HG03025 (cell line): ENCODE results near the gene ISG20.
A peak's percentile ranks its signal among the peaks of the same experiment; 100 is the strongest.

ENCODE experiments used
- ATAC-seq: cut with Tn5 transposase; IDR thresholded peaks from one replicate; pipeline ENCODE4 v1.9.1; 2021; ENCODE audit warnings: mild to moderate bottlenecking, moderate library complexity; ENCODE audit not compliant: unreplicated experiment, low FRiP score

ISG20 gene

DNA sequence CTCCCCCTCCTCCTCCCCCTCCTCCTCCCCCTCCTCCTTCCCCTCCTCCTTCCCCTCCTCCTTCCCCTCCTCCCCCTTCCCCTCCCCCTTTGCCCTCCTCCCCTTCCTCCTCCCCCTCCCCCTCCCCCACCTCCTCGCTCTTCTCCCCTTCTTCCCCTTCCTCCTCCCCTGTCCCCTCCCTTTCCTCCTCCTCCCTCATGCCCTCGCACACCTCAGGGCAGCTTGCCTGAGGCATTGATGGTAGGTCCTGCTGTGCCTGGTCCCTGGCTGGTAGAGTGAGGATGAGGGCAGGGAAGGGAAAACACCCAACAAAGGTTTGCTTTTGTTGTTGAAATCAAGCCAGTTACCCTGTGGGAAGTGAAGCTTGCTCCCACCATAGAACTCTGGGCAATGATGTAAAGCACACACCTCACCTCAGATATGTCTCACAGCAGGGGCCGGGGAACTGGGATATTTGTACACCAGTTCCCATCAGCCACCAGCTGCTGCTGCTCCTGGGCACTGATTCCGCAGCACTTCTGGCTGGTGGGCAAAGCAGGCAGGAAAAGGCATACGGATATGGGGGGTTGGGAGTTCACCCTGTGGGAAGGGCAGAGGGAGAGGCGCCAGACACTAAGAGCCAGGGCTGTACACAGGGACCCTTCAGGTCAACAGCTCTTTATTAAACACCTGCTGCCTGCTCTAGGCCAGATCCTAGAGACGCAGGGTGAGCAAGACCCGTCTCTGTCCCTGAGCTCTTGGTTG lies 13.8 kb downstream of the ISG20 start:
- no peak for ATAC-seq

DNA sequence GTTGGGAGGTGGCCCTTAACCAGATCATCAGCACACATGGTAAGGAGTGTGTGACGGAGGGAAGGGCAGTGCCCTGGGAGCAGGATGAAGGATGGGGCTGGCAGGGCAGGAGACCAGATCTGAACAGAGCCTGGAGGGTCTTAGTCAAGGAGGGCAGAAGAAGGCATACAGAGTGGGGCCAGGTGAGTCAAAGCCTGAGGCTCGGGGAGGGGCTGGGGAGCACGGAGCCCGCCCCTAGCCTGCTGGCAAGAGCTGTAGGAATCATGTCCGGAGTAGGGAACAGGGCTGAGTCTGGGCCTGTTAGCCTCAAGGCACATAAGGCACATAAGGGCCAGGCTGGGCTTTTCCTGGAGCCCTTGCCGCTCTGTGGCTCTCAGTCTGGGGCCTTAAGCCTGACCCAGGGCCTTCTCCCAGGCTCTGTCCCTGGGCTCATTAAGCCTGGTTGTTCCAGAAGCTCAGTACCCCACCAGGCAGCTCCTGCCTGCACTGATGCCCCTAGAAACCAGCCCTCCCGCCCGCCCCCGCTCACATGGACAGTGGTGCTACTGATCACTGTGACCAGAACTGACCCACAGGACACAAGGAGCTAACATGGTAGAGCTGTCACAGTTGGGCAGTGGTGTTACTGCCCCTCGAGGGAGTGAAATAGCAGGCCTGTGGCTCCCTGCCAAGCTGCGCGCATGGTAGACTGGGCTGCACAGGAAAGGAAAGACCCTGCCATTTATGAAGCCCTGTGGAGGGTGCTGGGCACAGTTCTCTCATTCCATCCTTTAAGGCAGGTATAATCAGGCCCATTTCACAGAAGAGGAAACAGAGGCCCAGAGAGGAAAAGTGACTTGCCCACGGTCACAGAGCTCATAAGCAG lies 14.6 kb downstream of the ISG20 start:
- no peak for ATAC-seq

DNA sequence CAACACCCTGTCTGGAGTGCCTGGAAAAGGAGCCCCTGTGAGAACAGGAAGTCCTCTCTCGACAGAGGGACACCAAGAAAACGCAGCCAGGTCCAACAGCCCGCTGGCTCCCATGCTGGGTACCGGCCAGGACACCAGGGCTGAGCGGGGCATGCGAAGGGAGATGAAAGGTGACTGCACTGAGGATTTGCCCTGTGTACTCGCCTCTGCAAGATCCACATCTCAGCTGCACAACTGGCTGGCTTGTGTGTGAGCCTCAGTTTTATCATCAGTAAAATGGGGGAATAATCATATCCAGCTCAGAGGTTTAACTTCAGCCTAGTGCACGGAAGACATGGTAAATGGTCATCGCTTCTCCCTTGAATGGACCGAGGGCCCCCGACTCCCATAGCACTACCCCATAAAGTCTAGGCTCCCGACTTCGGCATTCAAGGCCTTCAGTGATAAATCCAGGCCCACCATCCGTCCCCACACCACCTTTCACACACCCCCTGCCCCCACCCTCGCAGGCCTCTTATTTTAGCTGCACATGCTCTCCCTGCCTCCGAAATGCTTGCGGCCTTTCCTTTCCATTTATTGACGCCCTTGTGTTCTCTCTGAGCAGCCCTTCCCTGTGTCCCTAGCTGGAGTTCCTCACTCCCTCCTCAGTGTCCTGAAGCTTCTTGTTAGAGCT lies 15.8 kb downstream of the ISG20 start:
- ATAC-seq: no peak

DNA sequence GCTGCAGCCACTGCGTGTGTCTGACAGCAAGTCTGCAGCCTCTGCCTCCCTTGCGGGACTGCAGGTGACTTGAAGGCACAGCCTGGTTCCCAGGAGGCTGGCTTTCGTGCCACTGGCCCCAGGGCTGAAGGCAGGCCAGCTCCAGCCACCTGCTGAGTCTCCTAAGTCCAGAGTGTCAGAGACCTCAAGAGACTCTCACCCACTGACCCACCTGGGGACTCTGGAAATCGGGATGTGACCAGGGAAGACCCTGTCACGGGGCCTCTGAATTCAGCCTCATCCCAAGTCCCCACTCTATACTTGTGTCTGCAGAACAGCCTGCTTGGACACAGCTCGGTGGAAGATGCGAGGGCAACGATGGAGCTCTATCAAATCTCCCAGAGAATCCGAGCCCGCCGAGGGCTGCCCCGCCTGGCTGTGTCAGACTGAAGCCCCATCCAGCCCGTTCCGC lies 16.3 kb downstream of the ISG20 start:
- no peak for ATAC-seq

DNA sequence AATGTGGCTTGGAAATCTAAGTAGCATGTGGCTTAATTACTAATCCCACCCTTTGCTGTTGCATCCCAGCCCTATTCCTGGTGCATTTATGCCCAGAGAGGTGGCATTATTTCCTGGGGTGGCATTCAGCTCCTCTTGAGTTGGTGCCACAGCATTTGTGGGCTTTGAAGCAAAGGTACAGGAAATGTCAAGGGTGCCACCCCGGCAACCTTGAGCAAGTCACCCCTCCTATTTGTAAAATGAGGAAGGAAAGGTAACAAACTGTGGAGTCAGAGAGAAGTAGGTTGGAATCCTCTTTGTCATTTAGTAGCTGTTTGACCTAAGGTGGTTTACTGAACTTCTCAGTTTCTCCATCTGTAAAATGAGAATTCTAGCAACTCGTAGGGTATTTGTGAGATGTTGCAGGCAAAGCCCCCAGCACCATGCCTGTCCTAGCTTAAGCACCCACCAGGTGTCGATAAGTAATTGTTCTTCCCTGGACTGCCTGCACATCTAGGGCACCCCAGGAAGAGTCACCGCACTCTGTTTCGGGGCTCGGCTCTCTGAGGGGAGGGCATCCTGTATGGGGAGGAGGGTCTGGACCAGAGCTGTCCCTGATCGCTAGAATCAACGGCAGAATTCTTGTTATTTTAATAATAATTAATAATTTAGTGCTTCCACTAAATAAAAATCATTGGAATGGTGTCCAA lies 17.1 kb downstream of the ISG20 start:
- ATAC-seq: no peak

DNA sequence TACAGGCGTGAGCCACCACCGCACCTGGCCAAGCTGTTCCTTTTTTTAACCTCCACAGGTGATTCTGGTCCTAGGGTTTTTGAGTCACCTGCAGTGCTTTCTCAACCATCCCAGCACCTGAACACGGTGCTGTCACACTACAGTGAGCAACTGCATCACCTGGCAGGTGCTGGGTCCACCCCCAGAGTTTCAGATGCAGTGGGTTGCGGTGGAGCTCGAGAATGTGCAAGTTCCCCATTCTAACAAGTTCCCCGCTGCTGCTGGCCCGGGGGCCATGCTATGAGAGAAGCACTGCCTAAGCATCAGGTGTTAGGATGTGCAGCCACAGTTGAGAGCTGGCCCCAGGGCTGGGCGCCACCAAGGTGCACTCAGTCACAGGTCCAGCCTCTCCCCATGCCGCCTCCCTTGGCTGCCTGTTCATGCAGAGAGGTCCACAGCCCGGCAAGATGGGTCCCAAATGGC lies 18.0 kb downstream of the ISG20 start:
- ATAC-seq: peak; percentile 91

DNA sequence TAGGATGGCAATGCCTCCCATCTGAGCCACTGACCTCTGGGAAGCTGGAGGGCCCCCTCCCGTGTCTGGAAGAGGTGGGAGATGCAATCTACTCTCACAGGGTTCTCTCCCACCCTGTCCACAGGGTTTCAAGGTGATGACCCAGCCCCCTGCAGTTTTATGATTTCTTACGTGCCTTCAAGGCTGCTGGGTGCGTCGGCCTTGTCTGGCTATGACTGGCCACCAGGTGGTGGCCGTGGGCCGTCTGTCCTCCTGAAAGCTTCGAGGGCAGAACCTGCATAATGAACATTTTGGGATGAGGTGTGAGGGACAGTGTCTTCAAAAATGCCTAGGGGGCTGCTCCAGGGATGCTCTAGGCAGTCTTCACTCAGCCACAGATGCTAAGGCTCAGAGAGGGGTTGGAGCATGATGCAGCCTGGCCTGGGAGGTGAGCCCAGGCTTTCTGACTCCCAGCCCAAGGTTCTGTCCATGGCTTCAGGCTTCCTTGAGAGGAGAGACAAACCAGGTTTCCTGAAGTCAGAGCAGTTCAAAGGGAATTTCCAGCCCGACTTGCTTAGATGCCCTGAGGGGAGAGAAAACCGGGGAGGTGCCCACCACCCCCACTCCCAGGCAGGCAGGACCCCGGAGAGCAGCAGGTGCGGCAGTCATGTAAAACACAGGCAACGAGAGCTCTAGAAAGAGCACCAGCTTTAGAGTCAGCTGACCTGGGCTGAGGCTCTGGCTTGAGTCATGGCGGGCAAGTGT lies 18.7 kb downstream of the ISG20 start:
- no peak for ATAC-seq

DNA sequence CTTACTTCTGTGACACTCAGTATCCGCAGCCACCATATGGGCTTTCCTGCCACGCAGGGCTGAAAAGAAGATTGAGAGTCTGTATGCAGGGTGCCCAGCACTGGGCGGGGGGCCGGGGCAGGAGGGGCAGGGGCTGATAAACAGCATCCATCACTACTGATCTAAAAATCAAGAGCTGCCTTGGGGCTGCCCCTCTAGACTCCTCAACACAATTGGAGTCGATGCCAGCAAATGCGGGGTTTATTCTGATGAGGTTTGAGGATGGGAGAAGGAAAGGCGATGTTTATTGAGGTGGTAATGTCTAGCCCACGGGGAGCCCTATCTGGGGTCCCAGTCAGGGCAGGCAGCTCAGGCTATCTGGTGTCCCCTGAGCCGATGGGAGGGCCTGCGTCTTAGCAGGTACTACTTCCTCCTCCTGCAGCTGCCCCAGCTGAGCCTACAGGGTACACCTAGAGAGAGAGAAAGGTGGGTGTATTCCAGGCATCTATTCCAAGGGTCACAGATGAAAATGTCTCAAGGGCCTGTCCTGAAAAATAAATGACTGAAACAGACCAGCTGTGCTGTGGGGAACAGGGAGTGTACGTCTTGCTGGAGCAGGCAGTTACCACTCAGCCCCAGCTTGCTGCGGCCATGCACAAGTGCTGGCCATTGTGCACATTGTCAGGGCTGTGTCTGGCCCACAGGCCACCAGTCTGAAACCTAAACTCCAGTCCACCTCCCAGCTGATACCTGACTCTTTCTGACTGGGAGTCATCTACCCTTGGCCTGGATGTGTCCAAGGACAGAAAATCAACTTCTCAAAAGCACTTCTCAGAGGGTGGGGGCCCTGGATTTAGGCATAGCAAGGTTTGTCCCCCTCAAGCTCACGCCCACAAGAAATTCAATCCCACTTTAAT lies 19.5 kb downstream of the ISG20 start:
- no peak for ATAC-seq

DNA sequence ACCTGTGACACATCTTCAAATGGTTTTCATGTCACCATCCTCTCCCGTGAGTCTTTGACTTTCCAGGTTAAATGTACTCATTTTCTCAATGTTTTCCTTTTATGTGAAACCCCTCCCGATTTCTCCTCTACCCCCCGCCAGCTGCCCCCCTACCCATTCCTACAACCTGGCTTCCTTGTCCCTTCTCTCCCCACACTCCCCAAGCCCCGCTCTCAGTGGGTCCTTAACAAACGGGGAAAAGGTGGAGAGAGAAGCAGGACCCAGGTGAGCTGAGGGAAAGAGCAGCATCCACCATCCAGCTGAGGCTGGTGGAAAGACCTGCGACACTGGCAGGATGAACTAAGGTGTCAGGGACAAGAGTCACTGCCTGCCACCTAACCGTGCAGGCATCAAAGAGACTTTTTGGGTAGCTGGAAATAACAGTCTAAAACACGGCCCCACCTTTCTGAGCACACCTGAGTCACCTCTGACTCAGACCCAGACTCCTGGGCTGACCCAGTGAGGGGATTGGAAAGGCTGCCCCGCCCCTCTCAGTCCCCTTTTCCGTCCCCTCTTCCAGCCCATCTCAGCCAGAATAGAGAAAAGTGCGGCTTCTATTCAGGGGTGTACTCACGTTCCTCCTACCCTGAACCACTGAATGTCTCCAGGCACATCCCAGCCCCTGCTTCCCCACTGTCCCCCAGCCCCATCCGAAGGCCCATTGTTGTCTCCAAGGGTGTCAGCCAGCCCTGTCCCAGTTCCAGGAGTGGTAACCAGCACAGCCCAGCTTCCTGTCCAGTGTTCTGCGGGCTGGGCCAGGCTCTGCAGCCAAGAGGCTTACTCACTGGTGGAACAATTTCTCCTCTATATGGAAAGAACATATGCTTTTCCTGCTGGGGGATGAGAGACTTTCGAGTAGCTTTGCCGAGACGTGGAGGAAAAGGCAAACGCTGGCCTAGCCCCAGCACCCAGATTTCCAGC lies 20.4 kb downstream of the ISG20 start:
- ATAC-seq: no peak

DNA sequence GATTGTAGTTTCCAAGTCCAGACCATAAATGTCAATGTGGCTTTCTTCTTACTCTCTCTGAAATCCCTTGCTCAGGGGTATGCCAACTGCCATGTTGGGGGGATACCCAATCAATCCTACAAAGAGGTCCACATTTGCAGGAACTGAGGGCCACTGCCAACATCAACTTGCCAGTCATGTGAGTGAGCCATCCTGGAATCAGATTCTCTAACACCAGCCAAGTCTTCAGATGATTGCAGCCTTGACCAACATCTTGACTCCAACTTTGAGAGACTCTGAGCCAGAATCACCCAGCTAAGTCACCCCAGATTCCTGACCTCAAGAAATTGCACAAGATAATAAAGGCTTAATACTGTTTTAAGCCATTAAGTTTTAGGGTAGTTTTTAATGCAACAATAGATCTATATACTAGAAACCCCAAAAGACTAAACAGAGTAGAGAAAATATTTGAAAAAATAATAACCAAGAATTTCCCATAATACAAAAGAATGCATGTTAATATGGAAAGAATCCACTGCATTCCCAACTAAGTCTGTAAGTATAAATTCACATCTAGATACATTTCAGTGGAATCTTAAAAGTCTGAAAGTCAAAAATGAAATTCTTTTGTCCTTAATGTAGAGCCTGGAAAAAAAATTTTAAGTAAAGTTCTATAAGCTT lies 22.4 kb downstream of the ISG20 start:
- no peak for ATAC-seq

DNA sequence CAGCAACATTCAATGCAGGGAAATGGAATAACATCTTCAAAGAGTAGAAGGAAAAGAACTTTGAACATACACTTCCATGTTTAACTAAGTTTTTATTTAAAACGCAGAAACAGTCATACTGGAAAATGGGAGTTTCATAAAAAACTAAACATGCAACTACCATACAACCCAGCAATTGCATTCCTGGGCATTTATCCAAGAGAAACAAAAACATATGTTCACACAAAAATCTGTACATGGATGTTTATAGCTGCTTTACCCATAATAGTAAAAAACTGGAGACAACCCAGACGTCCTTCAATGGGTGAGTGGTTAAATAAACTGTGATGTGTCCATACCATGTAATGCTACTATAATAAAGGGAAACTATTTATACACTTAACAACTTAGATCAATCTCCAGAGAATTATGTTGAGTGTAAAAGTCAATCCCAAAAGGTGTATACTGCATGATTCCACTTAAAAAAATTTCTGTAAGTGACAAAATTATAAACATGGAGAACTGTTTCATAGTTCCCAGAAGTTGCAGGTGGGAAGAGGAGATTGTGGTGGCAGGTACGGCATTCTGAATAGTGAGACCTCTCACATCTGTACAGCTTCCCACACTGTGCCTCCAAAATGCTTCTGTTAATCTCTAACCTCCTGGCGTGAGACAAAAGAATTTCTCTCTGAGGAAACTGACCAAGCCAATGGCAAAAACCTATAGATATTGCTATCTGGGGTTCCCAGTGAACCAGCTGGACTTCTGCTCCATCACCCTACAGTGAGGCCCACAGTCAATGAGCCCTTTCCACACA lies 23.1 kb downstream of the ISG20 start:
- no peak for ATAC-seq

DNA sequence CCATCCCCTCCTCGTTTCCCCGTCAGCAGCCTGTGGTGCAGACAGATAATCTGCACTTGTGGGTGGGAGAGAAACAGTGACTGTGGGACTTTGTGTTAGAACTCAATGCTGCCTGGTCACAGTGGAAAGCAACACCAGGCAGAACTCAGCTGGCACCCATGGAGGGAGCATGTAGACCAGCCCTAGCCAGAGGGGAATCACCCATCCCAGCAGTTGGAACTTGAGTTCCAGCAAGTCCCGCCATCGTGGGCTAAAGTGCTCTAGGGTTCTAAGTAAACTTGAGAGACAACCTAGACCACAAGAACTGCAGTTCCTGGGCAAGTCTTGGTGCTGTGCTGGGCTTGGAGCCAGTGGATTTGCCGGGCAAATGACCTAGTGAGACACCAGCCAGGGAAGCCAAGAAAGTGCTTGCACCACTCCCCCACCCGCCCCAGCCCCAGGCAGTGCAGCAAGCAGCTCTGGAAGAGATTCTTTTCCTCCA lies 24.4 kb downstream of the ISG20 start:
- no peak for ATAC-seq

DNA sequence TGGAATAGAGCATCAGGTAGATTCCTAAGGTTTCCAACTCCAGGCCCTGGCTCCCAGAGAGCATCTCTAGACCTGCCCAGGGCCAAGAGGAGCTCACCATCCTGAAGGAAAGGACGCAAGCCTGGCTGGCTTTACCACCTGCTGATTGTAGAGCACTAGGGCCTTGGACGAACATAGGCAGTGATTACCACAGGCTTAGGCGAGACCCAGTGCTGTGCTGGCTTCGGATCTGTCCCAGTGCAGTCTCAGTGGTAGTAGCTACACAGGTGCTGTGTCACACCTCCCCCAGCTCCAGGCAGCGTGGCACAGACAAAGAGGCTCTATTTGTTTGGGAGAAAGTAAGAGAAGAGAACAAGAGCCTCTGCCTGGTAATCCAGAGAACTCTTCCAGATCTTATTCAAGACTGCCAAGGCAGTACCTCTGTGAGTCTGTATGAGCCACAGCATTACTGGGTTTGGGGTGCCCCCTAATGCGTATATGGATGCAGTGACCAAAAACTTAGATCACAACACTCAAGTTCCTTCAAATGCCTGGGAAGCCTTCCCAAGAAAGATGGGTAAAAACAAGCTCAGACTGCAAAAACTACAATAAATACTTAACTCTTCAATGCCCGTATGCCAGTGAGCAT lies 25.4 kb downstream of the ISG20 start:
- ATAC-seq: no peak

DNA sequence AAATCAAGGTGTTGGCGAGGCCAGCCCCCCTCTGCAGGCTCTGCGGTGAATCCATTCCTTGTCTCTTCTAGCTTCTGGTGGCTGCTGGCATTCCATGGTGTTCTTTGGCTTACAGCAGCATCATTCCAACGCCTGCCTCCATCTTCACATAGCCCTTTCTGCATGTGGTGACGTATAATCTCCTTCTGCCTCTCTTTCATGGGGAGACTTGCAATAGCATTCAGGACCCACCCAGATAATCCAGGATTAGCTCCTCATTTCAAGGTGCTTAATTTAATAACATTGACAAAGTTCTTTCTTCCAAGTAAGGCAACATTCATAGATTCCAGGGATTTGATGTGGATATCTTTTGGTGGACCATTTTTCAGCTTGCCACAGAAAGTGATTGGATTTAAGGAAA lies 35.8 kb downstream of the ISG20 start:
- no peak for ATAC-seq

DNA sequence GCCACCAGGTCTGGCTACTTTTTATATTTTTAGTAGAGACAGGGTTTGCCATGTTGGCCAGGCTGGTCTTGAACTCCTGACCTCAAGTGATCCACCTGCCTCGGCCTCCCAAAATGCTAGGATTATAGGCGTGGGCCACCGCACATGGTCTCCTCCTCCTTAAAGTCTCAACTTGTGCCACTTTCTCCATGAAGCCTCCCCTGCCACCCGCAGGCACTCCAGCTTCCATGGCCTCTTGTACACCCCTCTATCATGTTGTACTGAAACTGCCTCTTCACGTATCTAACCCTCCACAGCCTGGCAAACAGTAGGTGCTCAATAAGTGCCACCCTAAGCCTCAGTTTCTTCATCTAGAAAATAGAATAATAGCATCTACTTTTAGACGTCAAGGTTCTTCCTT lies 39.9 kb downstream of the ISG20 start:
- ATAC-seq: no peak
